GM18951 (cell line): ENCODE results near the gene SMU1.
"Not testable (repeated sequence)": the region's sequence is repeated elsewhere in the genome, so short reads cannot be mapped to it uniquely, and the experiment has no call there.

Experiments used
- POLR2A ChIP-seq: IDR thresholded peaks from 4 replicates; pipeline ENCODE4 v1.6.1; 2011; ENCODE audit warnings: mild to moderate bottlenecking; ENCODE audit not compliant: insufficient read length, insufficient read depth; ENCODE audit errors: extremely low read depth
- in situ Hi-C: fragments of 300-500 bp; cut with MboI; formaldehyde crosslinking; loops from one replicate; pipeline ENCODE4 v1.12.0; 2022; ENCODE audit warnings: low sequenced_read_pairs, mixed read lengths, inconsistent platforms; ENCODE audit not compliant: unreplicated experiment

Gene SMU1

DNA sequence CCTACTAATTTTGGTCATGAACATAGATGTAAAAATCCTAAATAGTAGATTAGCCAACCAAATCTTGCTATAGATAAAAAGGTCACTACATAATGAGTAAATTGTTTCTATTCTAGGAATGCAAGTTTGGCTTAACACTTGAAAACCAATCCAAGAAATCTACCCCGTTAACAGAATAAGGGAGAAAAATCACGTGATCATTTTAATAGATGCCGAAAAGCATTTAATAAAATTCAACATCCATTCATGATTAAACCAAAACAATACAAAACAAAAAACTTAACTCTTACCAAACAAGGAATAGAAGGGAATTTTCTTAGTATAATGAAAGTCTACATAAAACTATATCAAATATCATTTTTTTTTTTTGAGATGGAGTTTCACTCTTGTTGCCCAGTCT lies 20.7 kb upstream of the SMU1 start:
- in situ Hi-C loops: no loop called here
- no peak for TF ChIP-seq POLR2A

DNA sequence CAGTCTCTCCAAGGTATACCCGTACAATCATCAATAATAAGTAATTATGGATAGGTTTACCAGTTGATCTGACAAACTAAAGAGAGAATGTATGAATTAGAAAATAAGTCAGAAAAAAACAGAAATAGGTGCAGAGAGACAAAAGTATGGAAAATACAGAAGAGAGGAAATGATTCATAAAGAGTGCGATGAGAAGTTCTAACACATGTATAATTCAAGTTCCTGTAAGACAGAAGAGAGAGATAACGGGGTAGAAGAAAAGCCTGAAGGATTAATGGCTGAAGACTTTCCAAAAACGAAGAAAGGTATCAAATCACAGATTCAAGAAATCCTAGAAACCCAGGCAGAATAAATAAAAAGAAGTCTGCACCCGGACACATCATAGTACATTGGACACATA lies 16.2 kb upstream of the SMU1 start:
- no peak for TF ChIP-seq POLR2A
- in situ Hi-C loops: no loop called here

DNA sequence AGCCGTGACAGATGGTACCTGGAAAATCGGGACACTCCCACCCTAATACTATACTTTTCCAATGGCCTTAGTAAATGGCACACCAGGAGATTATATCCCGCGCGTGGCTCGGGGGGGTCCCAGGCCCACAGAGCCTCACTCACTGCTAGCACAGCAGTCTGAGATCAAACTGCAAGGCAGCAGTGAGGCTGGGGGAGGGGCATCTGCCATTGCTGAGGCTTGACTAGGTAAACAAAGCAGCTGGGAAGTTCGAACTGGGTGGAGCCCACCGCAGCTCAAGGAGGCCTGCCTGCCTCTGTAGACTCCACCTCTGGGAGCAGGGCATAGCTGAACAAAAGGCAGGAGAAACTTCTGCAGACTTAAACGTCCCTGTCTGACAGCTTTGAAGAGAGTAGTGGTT lies 9.2 kb upstream of the SMU1 start:
- in situ Hi-C loops: not testable (repeated sequence)

GRCh38 chr9:33082538-33083326 lies 6.3 kb upstream of the SMU1 start:
- no peak for TF ChIP-seq POLR2A
- in situ Hi-C loops: loop anchor here (5.0 kb wide), 1 partner anchor 140 kb away; no protein-coding TSS in a partner anchor

GRCh38 chr9:33082128-33082527 lies 5.7 kb upstream of the SMU1 start:
- in situ Hi-C loops: loop anchor here (5.0 kb wide), 1 partner anchor 140 kb away; no protein-coding TSS in a partner anchor
- TF ChIP-seq POLR2A: no peak

DNA sequence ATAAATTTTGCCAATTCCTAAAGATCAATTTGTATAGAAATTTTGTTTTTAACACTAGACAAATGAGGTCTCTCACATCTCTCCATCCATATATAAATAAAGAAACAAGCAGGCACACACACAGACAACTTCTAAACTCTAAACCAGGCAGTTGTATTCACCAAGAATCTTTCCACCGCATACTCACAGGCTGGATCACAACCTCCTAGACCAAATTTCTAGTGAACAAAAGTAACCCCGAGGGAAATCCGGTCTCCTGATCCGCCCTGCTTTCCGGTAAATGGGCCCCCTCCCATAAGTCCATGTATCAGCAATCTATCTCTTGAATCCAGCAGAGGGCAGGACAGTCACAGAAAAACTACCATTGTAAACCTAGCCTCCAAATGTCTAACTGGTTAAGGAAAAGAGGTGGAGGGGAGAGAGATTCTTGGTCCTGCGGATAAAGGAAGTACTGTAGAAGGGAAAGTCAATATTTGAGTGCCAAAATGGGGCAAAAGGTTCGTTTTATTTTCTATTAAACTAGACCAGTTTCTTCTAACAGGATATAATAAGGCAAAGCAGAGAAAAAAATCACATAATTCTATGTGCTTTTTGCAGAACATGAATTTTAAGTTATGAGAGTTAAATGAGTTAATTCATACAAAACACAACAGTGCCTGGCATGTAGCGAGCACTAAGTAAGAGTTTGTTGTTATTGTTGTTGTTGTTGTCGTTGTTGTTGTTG lies 4.8 kb upstream of the SMU1 start:
- no peak for TF ChIP-seq POLR2A
- in situ Hi-C loops: loop anchor here (5.0 kb wide), 1 partner anchor 141 kb away; no protein-coding TSS in a partner anchor

GRCh38 chr9:33080534-33080933 lies 4.1 kb upstream of the SMU1 start:
- TF ChIP-seq POLR2A: no peak
- in situ Hi-C loops: loop anchor here (5.0 kb wide), 1 partner anchor 142 kb away; no protein-coding TSS in a partner anchor

DNA sequence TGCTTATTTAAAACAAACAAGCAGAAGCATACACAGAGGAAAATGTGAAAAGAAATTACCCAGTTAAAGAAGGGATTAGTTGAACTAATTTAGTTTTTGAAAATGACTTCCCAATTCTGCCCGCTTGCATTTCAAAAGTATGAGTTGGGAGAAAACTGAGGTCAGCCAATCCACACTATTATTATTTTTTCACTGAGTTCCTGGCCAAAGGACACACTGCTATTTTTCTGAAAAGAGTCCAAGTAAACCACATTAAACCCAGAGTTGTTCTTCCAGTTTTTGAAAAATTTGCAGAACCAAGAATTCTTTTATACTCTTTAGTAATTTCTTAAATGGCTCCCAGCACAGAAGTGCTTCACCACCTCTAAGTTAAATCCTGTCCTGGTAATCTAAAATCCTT lies 7.5 kb downstream of the SMU1 start:
- no peak for TF ChIP-seq POLR2A
- in situ Hi-C loops: no loop called here

DNA sequence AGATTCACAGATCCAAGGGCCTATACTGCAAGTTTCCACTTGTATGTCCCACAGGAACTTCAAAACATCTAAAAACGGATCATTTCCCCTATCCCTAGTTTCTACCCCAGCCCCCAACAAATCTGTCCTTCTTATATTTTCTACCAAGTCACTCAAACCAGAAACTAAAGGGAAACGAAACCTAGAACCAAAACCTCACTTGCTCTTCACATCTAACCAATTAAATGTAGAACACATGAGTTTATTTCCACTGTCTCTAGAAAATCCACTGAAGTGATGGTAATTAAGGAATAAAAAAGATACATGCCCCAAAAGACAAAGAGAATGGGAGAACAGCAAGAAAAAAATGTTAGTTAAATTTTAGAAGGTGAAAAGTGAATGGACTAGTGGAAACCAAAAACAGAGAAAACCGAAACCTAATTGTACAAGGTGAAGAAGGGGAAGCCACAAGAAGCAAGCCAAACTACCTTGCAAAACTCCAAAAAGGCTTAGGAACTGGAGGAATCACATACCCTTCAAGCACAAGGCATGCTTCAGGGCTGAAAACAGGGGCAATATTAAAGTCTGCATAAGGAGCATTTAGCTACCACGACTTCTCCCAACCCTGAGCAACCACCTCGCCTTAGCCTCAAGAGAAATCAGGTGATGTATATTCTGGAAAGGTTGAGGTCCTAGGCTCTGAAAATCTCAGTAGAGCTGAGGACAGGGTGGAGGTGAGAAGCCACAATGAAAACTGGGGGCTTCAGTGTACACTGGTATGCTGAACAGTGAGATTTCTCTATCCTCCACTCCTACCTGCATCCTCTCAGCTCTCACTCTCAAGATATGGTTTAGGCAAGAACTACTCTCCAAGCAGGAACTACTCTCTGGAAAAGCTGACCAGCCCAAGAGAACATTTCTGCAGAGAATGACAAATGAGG lies 11.1 kb downstream of the SMU1 start:
- TF ChIP-seq POLR2A: no peak
- in situ Hi-C loops: no loop called here

GRCh38 chr9:33051144-33051543 lies 25.3 kb downstream of the SMU1 start:
- no peak for TF ChIP-seq POLR2A
- in situ Hi-C loops: no loop called here

- in situ Hi-C loops: no loop called here
- TF ChIP-seq POLR2A: no peak
Measured at GRCh38 chr9:33049680-33050361, 26.7 kb downstream of the SMU1 start.

DNA sequence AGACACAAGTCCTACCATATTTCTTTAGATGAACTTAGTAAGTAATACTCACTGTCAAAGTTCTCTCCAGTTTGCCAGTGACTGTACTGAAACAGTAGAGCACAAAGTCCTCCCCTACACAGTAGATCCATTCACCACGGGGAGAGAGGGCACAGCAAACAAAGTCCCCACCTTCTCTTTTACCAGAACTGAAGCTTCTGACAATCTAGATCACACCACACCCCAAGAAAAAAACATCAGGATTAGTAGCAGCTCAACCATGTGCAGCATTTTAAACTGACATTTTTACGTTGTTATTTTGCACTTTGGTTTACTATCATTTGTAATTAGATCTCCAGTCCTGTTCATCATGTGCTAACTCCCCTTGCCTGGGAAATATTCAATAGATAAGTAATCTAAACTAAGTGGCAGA lies 28.4 kb downstream of the SMU1 start:
- no peak for TF ChIP-seq POLR2A
- in situ Hi-C loops: no loop called here
